SK-N-SH treated with all-trans-retinoic acid at 6 μM for 48 hours (cell line): ENCODE data around the gene PARP15.
A peak's percentile ranks its signal among the peaks of the same experiment; 100 is the strongest.

Experiments used
- ATAC-seq: fragments of 200-7000 bp; cut with Tn5 transposase; 3 replicates; pipeline ENCODE4 v1.9.1; 2020; ENCODE audit warnings: mild to moderate bottlenecking, moderate library complexity
- ARNTL ChIP-seq: fragments of 450-650 bp; formaldehyde crosslinking; IDR thresholded peaks from 2 replicates; pipeline ENCODE4 v1.5.0; 2020; ENCODE audit warnings: low read depth, mild to moderate bottlenecking, moderate library complexity, borderline replicate concordance
- BACH2 ChIP-seq: fragments of 250-450 bp; sonication (Bioruptor Pico); IDR thresholded peaks from 2 replicates; pipeline ENCODE4 v1.9.0; 2021; ENCODE audit warnings: mild to moderate bottlenecking, borderline replicate concordance
- CREB5 ChIP-seq: fragments of 250-450 bp; sonication (Bioruptor Pico); IDR thresholded peaks from 2 replicates; pipeline ENCODE4 v1.5.1; 2020; ENCODE audit warnings: low read depth, mild to moderate bottlenecking, moderate library complexity
- CSDC2 ChIP-seq: fragments of 250-450 bp; sonication (Bioruptor Pico); IDR thresholded peaks from 2 replicates; pipeline ENCODE4 v1.5.0; 2020; ENCODE audit warnings: mild to moderate bottlenecking, moderate library complexity
- CSRNP3 ChIP-seq: fragments of 250-450 bp; sonication (Bioruptor Pico); IDR thresholded peaks from 2 replicates; pipeline ENCODE4 v1.5.1; 2021; ENCODE audit warnings: mild to moderate bottlenecking, moderate library complexity
- ESRRG ChIP-seq: fragments of 250-450 bp; sonication (Bioruptor Pico); IDR thresholded peaks from 2 replicates; pipeline ENCODE4 v1.6.1; 2021; ENCODE audit warnings: mild to moderate bottlenecking
- ISL1 ChIP-seq: fragments of 250-450 bp; sonication (Bioruptor Pico); IDR thresholded peaks from 2 replicates; pipeline ENCODE4 v2.1.2; 2022; ENCODE audit warnings: mild to moderate bottlenecking, moderate library complexity
- OSR1 ChIP-seq: fragments of 250-450 bp; sonication (Bioruptor Pico); IDR thresholded peaks from 2 replicates; pipeline ENCODE4 v1.8.0; 2022; ENCODE audit warnings: moderate library complexity, mild to moderate bottlenecking, inconsistent platforms
- PATZ1 ChIP-seq: fragments of 250-450 bp; sonication (Bioruptor Pico); IDR thresholded peaks from 2 replicates; pipeline ENCODE4 v1.8.0; 2020; ENCODE audit warnings: mild to moderate bottlenecking, moderate library complexity, borderline replicate concordance
- POU6F1 ChIP-seq: fragments of 250-450 bp; sonication (Bioruptor Pico); IDR thresholded peaks from 2 replicates; pipeline ENCODE4 v1.8.0; 2021; ENCODE audit warnings: low read depth, mild to moderate bottlenecking, moderate library complexity, borderline replicate concordance
- PPARA ChIP-seq: fragments of 250-450 bp; sonication (Bioruptor Pico); IDR thresholded peaks from 2 replicates; pipeline ENCODE4 v1.5.0; 2020; ENCODE audit warnings: mild to moderate bottlenecking, borderline replicate concordance
- RARB ChIP-seq: fragments of 250-450 bp; sonication (Bioruptor Pico); IDR thresholded peaks from 2 replicates; pipeline ENCODE4 v1.8.0; 2021; ENCODE audit warnings: mild to moderate bottlenecking, moderate library complexity
- SNAI2 ChIP-seq: fragments of 250-450 bp; sonication (Bioruptor Pico); IDR thresholded peaks from 2 replicates; pipeline ENCODE4 v1.5.0; 2020; ENCODE audit warnings: mild to moderate bottlenecking, moderate library complexity
- TCF4 ChIP-seq: fragments of 250-450 bp; sonication (Bioruptor Pico); IDR thresholded peaks from 2 replicates; pipeline ENCODE4 v1.8.0; 2021; ENCODE audit warnings: mild to moderate bottlenecking, moderate library complexity, borderline replicate concordance
- TOX ChIP-seq: fragments of 250-450 bp; sonication (Bioruptor Pico); IDR thresholded peaks from 2 replicates; pipeline ENCODE4 v1.8.0; 2021; ENCODE audit warnings: mild to moderate bottlenecking, moderate library complexity, borderline replicate concordance
- TSHZ2 ChIP-seq: fragments of 250-450 bp; sonication (Bioruptor Pico); IDR thresholded peaks from 2 replicates; pipeline ENCODE4 v1.5.0; 2020; ENCODE audit warnings: mild to moderate bottlenecking, moderate library complexity
- ZC3H10 ChIP-seq: fragments of 250-450 bp; sonication (Bioruptor Pico); IDR thresholded peaks from 2 replicates; pipeline ENCODE4 v1.5.1; 2021; ENCODE audit warnings: mild to moderate bottlenecking, moderate library complexity
- ZFP3 ChIP-seq: fragments of 250-450 bp; sonication (Bioruptor Pico); IDR thresholded peaks from 2 replicates; pipeline ENCODE4 v1.5.0; 2020; ENCODE audit warnings: mild to moderate bottlenecking, moderate library complexity
- ZFP30 ChIP-seq: fragments of 450-650 bp; formaldehyde crosslinking; IDR thresholded peaks from 2 replicates; pipeline ENCODE4 v1.5.0; 2022; ENCODE audit warnings: mild to moderate bottlenecking, moderate library complexity
- ZNF565 ChIP-seq: fragments of 450-650 bp; formaldehyde crosslinking; conservative IDR thresholded peaks from 2 replicates; pipeline ENCODE4 v1.5.0; 2020; ENCODE audit warnings: low read depth, mild to moderate bottlenecking, moderate library complexity
- ZNF70 ChIP-seq: fragments of 450-650 bp; formaldehyde crosslinking; IDR thresholded peaks from 2 replicates; pipeline ENCODE4 v1.5.0; 2020; ENCODE audit warnings: mild to moderate bottlenecking, moderate library complexity
- ZNF8 ChIP-seq: fragments of 450-650 bp; formaldehyde crosslinking; IDR thresholded peaks from 2 replicates; pipeline ENCODE4 v1.5.0; 2020; ENCODE audit warnings: mild to moderate bottlenecking, moderate library complexity

Gene PARP15

GRCh38 chr3:122612696-122613095, 35.2 kb downstream of the PARP15 start:
- TF ChIP-seq ZFP30 (CRISPR knock-in tag) (no peak), CSDC2 (CRISPR knock-in tag) (no peak), SNAI2 (CRISPR knock-in tag) (no peak), OSR1 (no peak), PATZ1 (no peak), ISL1 (CRISPR knock-in tag) (no peak), ZFP3 (no peak), ZNF8 (no peak), PPARA (CRISPR knock-in tag) (no peak), ZC3H10 (CRISPR knock-in tag) (no peak), TSHZ2 (no peak)
- no peak for ATAC-seq

- TF ChIP-seq PPARA (CRISPR knock-in tag) (no peak), CSDC2 (CRISPR knock-in tag) (no peak), SNAI2 (CRISPR knock-in tag) (no peak), BACH2 (CRISPR knock-in tag) (no peak), ZNF8 (no peak), ZC3H10 (CRISPR knock-in tag) (no peak)
- ATAC-seq, result no peak
These were observed 37.9 kb downstream of the PARP15 start for GRCh38 chr3:122615303-122615702.

- 0 out of 3 replicates have a peak, but pooled peaks have one; percentile 26 for ATAC-seq
- TF ChIP-seq OSR1 (no peak), ZFP30 (CRISPR knock-in tag) (no peak), TOX (CRISPR knock-in tag) (no peak), ZNF70 (CRISPR knock-in tag) (no peak), ESRRG (CRISPR knock-in tag) (no peak), CSDC2 (CRISPR knock-in tag) (no peak), CREB5 (CRISPR knock-in tag) (no peak), POU6F1 (no peak), ARNTL (CRISPR knock-in tag) (no peak), RARB (CRISPR knock-in tag) (no peak), ZNF8 (no peak), CSRNP3 (CRISPR knock-in tag) (no peak), SNAI2 (CRISPR knock-in tag) (no peak)
- TF ChIP-seq, all 23 proteins: peak for 0
These were observed 41.2 kb downstream of the PARP15 start for GRCh38 chr3:122618614-122619013.

GRCh38 chr3:122619040-122619439, 41.6 kb downstream of the PARP15 start:
- no peak for TF ChIP-seq CSRNP3 (CRISPR knock-in tag)
- TF ChIP-seq TCF4 (CRISPR knock-in tag), result no peak
- no peak for TF ChIP-seq ZNF565 (CRISPR knock-in tag)
- no peak for TF ChIP-seq ZFP30 (CRISPR knock-in tag)
- no peak for TF ChIP-seq POU6F1
- TF ChIP-seq RARB (CRISPR knock-in tag), result no peak
- ATAC-seq, result no peak
